Measurements from ENCODE around the gene ZNF385B.
"Not testable (repeated sequence)": the region's sequence is repeated elsewhere in the genome, so short reads cannot be mapped to it uniquely, and the experiment has no call there.

Gene ZNF385B

GRCh38 chr2:179804206-179804605 lies 57.2 kb downstream of the ZNF385B start:
- in situ Hi-C loops (cut with MboI; ENCODE audit: low sequenced_read_pairs): no loop called here

DNA sequence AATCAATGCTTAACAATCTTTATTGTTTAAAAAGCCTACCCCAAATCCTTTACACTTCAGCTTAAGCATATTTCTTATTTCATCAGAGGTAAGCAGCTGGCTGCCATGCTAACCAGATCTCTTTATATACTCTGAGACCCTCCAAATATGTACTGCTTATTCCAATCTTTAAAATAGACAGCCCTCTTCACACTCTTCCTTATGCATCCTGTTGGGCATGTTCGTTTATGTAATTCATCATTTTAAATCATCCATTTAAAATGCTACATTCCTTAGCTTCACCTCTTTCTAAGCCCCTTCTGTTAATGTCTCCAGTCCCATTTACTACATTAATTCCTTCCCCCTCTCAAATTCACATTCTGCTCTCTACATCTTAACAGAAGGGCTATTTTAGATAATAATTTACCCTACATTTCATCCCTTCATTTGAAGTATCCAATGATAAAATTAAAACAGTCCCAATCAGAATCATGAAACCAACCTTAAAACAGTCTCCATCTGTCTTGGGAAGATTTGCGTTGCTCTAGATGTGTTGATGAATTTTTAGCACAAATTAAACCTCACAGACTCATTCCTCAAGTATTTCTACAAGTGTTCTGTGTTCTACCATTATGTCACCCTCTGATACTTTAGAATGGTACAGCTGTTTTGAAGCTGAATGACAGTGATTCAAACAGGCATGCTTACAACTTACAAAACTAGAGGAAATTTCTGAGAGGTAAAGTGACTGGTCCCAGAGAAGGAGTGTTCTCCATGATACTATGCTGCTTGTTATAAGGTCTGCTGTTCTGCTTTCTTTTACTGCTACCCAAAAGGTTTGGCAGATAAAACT lies 59.1 kb downstream of the ZNF385B start:
- in situ Hi-C loops (cut with MboI; ENCODE audit: low sequenced_read_pairs): no loop called here

GRCh38 chr2:179800776-179801175 lies 60.6 kb downstream of the ZNF385B start:
- in situ Hi-C loops (cut with MboI; ENCODE audit: low sequenced_read_pairs): no loop called here

GRCh38 chr2:179796213-179797007 lies 65.0 kb downstream of the ZNF385B start:
- in situ Hi-C loops (cut with MboI; ENCODE audit: low sequenced_read_pairs): no loop called here

DNA sequence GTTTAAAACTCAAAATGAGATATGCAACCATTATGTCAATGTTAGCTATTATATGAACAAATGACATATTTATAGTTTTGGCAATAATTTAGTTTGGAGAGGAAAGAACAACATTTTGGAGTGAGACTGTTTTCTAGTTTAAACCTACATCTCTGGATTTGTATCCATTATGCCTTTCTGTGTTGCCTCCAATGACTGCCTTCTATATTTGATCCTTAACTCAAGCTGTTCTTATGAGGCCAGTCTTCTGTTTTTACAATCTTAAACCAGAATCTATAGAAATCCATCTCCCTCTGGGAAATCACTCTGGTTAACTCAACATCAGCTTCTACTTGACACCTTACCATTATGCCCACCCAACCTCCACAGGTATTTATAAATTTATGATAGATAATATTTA lies 67.5 kb downstream of the ZNF385B start:
- in situ Hi-C loops (cut with MboI; ENCODE audit: low sequenced_read_pairs): no loop called here

DNA sequence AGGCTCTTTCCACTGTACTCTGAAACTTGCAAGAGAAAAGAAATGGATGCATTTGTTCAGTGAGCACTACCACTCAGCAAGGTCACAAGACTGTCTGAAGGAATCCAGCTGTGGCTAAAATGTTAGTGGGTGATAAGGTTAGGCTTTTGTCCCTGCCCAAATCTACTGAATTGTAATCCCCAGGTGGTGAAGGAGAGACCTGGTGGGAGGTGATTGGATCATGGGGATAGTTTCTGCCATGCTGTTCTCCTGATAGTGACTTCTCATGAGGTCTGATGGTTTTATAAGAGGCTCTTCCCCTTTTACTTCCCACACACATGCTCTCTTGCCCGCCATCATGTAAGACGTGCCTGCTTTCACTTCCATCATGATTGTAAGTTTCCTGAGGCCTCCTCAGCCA lies 68.2 kb downstream of the ZNF385B start:
- in situ Hi-C loops (cut with MboI; ENCODE audit: low sequenced_read_pairs): no loop called here

DNA sequence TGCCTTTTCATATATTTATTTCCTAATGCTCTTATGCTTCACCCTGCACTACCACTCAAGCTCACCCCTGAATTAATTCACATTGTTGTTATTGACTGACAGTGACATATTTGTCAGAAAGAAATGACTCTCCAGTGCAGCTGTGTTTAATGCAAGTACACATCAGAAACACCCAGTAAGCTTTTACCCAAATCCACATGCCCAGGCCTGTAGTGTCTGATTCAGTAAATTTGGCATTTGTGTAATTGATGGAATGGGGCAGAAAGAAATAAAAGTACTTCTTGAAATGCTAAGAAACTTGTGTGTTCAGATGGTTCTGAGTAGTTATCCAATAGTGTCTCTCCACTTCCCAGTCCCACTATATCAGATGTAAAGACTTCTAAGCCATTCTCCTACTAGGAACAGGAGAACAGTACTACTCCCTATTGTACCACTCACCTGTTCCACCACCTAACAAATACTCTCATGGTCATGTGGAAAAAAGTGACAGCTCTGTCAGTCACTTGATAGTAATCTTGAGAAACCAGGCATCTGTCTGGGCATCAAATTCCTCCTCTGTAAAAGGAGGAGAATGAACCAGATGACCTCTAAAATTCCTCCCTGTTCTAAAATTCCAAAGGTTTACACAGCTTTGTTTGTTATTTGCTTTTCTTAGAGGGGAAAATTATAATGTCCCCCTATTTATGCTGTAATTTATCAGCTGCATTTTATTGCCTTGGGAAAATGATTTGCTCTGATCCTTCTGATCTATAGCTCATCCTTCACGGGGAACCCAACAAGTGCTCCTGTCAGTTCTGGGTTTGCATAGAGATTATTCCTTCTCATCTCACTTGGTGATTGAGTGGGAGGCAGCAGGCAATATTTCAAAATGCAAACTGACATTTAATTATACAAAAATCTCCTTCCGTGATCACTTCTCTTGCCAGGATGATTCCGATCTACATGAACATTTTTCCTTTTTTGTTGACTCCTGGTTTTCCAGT lies 70.9 kb downstream of the ZNF385B start:
- in situ Hi-C loops (cut with MboI; ENCODE audit: low sequenced_read_pairs): no loop called here

DNA sequence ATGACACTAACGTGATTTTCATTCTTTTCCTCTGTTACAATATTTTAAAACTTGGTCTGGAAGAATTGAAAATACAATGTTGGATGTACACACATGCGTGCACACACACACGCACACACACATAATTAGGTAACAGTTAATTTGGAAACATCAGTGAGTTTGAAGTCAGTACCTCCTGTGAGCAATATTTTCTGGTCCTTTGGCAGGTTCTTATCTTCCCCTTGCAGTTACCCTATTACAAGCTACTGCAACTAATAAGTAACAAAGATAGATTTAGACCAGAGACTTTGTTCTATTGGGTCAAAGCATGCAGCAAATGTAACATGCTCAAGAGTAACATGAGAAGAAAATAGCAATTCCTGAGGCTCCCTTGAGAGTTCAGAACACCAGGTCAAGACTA lies 73.3 kb downstream of the ZNF385B start:
- in situ Hi-C loops (cut with MboI; ENCODE audit: low sequenced_read_pairs): no loop called here

DNA sequence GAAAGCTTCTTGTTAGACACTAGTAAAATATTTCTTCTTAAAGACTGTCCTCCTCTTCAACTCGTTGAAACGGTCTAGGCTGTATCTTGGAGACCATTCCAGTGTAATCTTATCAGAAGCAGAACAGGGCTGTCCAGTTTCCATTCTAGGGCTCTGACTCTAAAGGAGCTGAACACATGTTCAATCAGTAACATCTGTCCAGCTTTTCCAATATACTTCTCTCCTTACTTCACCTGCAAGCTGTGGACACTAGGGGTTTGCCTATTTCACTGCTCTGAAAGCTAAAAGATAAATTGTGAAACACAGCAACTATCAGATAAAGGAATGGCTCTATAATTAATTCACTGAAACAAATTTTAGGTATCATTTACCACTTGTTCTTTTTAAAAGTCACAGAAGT lies 73.8 kb downstream of the ZNF385B start:
- in situ Hi-C loops (cut with MboI; ENCODE audit: low sequenced_read_pairs): no loop called here

DNA sequence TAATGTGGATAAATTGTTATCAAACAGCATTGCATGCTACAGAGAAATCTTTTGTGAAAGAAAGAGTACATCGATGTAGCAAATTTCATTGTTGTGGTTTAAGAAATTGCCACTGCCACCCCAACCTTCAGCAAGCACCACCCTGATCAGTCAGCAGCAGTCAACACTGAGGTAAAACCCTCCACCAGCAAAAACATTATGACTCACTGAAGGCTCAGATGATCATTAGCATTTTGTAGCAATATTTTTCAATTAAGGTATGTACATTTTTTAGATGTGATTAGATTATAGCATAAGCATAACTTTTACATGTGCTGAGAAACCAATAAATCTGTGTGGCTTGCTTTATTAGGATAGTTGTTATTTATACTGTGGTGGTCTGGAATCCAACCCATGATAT lies 75.5 kb downstream of the ZNF385B start:
- in situ Hi-C loops (cut with MboI; ENCODE audit: low sequenced_read_pairs): no loop called here

- in situ Hi-C loops (cut with MboI; ENCODE audit: low sequenced_read_pairs): not testable (repeated sequence)
These were observed 79.1 kb downstream of the ZNF385B start for GRCh38 chr2:179782346-179782745.

DNA sequence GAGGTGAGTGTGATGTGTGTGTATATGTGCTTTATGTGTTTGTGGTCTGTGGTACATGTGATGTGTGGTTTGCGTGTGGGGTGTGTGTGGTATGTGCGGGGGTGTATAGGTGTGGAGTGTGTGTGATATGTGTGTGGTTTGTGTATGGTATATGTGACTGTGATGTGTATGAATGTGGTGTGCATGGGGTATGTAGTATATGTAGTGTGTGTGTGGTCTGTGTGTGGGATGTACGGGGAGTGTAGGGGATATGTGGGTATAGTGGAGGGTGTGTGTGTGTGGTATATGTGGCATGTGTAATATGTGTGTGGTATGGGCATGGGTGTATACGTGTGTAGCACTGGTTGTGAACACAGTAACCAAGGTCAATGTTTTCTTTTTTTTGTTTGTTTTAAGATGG lies 87.4 kb downstream of the ZNF385B start:
- in situ Hi-C loops (cut with MboI; ENCODE audit: low sequenced_read_pairs): loop anchor here (25.0 kb wide), 1 partner anchor 362 kb away; no protein-coding TSS in a partner anchor

- in situ Hi-C loops (cut with MboI; ENCODE audit: low sequenced_read_pairs): loop anchor here (25.0 kb wide), 1 partner anchor 360 kb away; no protein-coding TSS in a partner anchor
These were observed 89.1 kb downstream of the ZNF385B start for GRCh38 chr2:179772346-179772745.

DNA sequence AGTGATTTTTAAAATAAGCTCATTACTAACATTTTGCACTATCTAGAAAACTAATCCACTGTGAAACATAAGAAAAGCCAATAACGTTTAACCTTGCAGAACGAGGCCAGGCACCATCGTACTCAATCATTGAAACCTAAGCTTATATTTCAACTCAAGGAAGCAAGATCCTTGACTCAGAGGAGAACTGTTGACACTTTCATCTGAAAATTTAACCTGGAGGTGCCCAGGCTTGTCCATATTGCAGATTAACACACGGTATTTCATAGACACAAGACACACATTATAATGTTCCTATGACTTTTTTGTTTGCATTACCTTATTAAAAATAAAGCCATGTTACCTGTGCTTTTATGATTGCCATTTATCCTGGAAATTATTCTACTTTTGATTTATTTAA lies 89.6 kb downstream of the ZNF385B start:
- in situ Hi-C loops (cut with MboI; ENCODE audit: low sequenced_read_pairs): loop anchor here (25.0 kb wide), 1 partner anchor 359 kb away; no protein-coding TSS in a partner anchor

DNA sequence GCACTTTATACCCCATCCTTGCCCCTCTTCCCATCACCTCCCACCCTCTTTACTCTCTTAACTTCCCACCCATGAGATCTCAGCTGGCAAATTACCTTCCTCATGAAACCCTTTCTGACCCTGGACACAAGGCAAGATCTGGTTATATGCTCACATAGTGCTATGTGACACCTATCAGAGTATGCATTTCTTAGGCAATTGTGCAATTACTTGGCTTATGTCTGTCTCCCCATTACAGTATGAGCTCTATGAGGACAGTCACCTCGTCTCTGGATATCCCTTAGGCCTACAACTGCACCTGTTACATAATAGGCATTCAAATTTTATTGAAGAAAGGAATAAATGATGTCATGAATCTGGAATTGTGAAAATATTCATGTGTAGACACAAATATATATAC lies 91.4 kb downstream of the ZNF385B start:
- in situ Hi-C loops (cut with MboI; ENCODE audit: low sequenced_read_pairs): loop anchor here (25.0 kb wide), 1 partner anchor 358 kb away; no protein-coding TSS in a partner anchor

DNA sequence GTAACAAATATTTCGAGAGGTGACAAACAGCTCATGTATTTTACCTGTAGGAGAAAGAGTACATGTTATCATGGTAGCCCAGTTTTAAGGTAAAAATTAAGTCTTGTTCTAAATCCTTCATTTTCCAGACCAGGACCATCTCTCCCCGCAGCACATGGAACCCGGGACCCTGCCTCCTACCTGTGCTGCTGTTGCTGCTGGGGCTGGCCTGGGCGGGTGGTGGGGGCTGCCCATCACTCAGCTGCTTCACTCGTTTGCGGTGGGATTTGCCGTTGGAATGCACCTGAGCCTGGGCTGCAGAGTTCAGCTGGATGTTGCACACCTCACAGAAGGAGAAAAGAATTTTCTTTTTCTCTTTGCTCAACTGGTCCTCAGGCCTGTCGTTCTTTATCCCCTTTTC lies 92.1 kb downstream of the ZNF385B start:
- in situ Hi-C loops (cut with MboI; ENCODE audit: low sequenced_read_pairs): loop anchor here (25.0 kb wide), 1 partner anchor 357 kb away; no protein-coding TSS in a partner anchor

DNA sequence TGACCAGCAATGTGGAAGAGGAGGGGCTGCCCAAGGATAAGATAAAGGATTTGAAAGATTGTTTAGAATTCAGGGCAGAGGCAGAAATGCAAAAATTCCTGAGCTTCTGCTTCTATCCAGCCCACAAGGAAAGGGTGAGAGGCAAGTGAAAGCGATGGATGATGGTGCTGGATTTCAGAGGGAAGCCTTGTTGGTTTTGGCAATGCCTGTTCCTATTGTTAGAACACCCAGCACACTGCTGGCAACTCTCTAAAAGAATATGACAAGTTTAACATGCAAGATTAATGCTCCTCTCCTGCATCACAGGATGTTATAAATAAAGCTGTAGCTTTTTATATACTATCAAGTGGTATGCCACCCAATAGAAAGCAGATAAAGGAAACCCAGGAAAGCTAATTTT lies 92.6 kb downstream of the ZNF385B start:
- in situ Hi-C loops (cut with MboI; ENCODE audit: low sequenced_read_pairs): loop anchor here (25.0 kb wide), 1 partner anchor 356 kb away; no protein-coding TSS in a partner anchor

DNA sequence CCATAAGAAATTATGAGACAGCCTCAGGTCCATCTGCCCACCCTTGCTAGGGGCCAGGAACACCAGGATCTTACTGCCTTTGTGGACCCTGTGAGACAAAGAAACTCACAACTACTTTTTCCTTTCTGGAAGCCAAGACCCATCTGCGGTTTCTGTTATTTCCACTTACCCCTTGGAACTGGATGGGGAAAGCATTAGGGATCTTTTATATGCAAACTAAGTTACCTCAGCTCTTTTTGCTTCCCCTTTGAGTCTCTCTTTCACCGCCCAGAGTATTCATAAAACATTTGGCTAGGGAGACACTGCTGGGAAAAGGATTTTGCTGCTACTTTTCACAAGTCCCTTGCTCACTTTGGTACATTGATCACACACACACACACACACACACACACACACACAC lies 95.7 kb downstream of the ZNF385B start:
- in situ Hi-C loops (cut with MboI; ENCODE audit: low sequenced_read_pairs): loop anchor here (25.0 kb wide), 1 partner anchor 353 kb away; no protein-coding TSS in a partner anchor

GRCh38 chr2:179764710-179765109 lies 96.7 kb downstream of the ZNF385B start:
- in situ Hi-C loops (cut with MboI; ENCODE audit: low sequenced_read_pairs): loop anchor here (25.0 kb wide), 1 partner anchor 352 kb away; no protein-coding TSS in a partner anchor

DNA sequence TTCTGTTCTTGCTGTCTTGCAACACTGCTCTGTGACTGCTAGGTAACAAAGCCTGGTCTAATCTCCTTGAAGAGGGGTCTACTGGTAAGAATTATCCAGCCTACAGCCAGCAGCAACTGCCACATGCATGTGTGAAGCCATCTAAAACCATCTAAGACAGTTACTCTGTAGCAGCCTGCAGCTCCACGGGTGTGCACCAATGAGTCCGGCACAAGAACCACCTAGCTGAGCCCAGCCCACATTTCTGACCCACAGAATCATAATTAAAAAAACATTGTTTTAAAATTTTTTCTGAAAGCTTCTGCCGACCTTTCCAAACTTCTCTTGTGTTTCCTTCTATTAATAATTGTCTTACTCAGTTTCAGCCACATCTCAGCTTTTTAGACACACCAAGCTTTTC lies 102.8 kb downstream of the ZNF385B start:
- in situ Hi-C loops (cut with MboI; ENCODE audit: low sequenced_read_pairs): loop anchor here (25.0 kb wide), 1 partner anchor 346 kb away; no protein-coding TSS in a partner anchor
